ENCODE data around the gene CHODL.

DNA sequence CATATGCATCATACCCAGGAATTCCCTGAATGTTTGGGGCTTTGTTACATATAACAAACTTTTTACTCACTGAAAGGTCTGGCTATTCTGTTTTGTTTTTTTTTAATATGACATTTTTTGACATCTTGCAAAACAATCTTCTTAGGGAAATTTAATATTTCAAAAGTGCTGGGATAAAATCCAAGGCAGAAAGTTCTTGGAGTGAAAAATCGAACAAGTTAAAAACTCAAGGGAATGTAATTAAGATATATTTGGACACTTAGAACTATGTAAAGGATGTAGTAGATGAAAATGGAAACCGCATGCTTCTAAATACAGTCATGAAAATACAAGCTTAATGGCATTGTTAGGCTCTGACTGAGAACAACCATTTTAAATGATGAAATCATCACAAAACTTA lies 8.6 kb downstream of the CHODL start:
- TF ChIP-seq, protein P1, sequence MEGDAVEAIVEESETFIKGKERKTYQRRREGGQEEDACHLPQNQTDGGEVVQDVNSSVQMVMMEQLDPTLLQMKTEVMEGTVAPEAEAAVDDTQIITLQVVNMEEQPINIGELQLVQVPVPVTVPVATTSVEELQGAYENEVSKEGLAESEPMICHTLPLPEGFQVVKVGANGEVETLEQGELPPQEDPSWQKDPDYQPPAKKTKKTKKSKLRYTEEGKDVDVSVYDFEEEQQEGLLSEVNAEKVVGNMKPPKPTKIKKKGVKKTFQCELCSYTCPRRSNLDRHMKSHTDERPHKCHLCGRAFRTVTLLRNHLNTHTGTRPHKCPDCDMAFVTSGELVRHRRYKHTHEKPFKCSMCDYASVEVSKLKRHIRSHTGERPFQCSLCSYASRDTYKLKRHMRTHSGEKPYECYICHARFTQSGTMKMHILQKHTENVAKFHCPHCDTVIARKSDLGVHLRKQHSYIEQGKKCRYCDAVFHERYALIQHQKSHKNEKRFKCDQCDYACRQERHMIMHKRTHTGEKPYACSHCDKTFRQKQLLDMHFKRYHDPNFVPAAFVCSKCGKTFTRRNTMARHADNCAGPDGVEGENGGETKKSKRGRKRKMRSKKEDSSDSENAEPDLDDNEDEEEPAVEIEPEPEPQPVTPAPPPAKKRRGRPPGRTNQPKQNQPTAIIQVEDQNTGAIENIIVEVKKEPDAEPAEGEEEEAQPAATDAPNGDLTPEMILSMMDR (IDR thresholded peaks at IDR 0.05): no peak
- no peak for TF ChIP-seq POLR2A (IDR thresholded peaks at IDR 0.05)
